Testis (tissue), 2 donors: ENCODE results near the gene TMIGD2.

Experiments used
- POLR2A ChIP-seq: fragments of 450-650 bp; IDR thresholded peaks from one replicate; pipeline ENCODE4 v1.6.1; 2017; ENCODE audit warnings: antibody characterized with exemption, mild to moderate bottlenecking, moderate library complexity
- TF ChIP-seq, protein P1 (sequence below), 3 experiments: fragments of 450-650 bp in 2 of 3; fragments of 200-600 bp in 1 of 3; sonication (generic) in 1 of 3; IDR thresholded peaks; one replicate each; pipeline ENCODE4 v1.5.1; 2016 to 2019; ENCODE audit warnings: antibody characterized with exemption in 3 of 3, mild to moderate bottlenecking in 2 of 3, moderate library complexity in 1 of 3

- TF ChIP-seq, protein P1, sequence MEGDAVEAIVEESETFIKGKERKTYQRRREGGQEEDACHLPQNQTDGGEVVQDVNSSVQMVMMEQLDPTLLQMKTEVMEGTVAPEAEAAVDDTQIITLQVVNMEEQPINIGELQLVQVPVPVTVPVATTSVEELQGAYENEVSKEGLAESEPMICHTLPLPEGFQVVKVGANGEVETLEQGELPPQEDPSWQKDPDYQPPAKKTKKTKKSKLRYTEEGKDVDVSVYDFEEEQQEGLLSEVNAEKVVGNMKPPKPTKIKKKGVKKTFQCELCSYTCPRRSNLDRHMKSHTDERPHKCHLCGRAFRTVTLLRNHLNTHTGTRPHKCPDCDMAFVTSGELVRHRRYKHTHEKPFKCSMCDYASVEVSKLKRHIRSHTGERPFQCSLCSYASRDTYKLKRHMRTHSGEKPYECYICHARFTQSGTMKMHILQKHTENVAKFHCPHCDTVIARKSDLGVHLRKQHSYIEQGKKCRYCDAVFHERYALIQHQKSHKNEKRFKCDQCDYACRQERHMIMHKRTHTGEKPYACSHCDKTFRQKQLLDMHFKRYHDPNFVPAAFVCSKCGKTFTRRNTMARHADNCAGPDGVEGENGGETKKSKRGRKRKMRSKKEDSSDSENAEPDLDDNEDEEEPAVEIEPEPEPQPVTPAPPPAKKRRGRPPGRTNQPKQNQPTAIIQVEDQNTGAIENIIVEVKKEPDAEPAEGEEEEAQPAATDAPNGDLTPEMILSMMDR (IDR thresholded peaks at IDR 0.05): no peak
- no peak for TF ChIP-seq POLR2A
Measured at GRCh38 chr19:4350111-4350510, 47.9 kb upstream of the TMIGD2 start.
